Thoracic aorta (tissue), 2 donors: Measurements from ENCODE around the gene SYT9. TPM values are rescaled to one million over a fixed set of nuclear protein-coding genes. Genes with fewer than 3 reads are reported as not detected.
A peak's percentile ranks its signal among the peaks of the same experiment; 100 is the strongest.

Experiments used
- ATAC-seq: fragments of 150-250 bp; one replicate; pipeline ENCODE4 v1.8.0; 2017; ENCODE audit warnings: low read depth; ENCODE audit not compliant: insufficient number of reproducible peaks, low FRiP score
- DNase-seq: peaks from one replicate; pipeline ENCODE4 v3.0.0-alpha.2; 2020; ENCODE audit warnings: low spot score
- H3K27ac ChIP-seq, 2 donors: fragments of 200-600 bp; sonication (generic); 1 replicate in 1 of 2; 2 replicates in 1 of 2; pipeline ENCODE4 v1.5.1; 2016; ENCODE audit warnings: mild to moderate bottlenecking in 2 of 2, moderate library complexity in 2 of 2
- H3K27me3 ChIP-seq: fragments of 200-600 bp; sonication (generic); replicated peaks from 2 replicates; pipeline ENCODE4 v1.6.0; 2016; ENCODE audit warnings: mild to moderate bottlenecking; ENCODE audit not compliant: insufficient read depth
- H3K36me3 ChIP-seq: fragments of 200-600 bp; sonication (generic); one replicate; pipeline ENCODE4 v1.5.1; 2016
- H3K4me1 ChIP-seq, 2 donors: fragments of 200-600 bp; sonication (generic); 1 replicate in 1 of 2; 2 replicates in 1 of 2; pipeline versions ENCODE4 v1.5.1 to v1.6.0; 2016; ENCODE audit warnings: low read depth in 2 of 2, mild to moderate bottlenecking in 1 of 2; ENCODE audit not compliant: control insufficient read depth in 1 of 2
- H3K4me3 ChIP-seq: fragments of 200-600 bp; sonication (generic); 2 replicates; pipeline ENCODE4 v1.5.1; 2016; ENCODE audit warnings: mild to moderate bottlenecking
- H3K9me3 ChIP-seq: fragments of 200-600 bp; sonication (generic); 2 replicates; pipeline ENCODE4 v1.5.1; 2016
- total RNA-seq, 2 donors: library from RNA; depleted of rRNA; stranded (reverse); fragments of >200 nt; gene quantifications; one replicate each; pipeline versions ENCODE4 v1.1.0 to v1.2.3, GENCODE V29; 2016
- TF ChIP-seq, protein P1 (sequence below): fragments of 200-600 bp; sonication (generic); IDR thresholded peaks from one replicate; pipeline ENCODE4 v1.5.1; 2019; ENCODE audit warnings: antibody characterized with exemption

Gene SYT9
- total RNA-seq, 2 donors from 2014 or later, result not detected

DNA sequence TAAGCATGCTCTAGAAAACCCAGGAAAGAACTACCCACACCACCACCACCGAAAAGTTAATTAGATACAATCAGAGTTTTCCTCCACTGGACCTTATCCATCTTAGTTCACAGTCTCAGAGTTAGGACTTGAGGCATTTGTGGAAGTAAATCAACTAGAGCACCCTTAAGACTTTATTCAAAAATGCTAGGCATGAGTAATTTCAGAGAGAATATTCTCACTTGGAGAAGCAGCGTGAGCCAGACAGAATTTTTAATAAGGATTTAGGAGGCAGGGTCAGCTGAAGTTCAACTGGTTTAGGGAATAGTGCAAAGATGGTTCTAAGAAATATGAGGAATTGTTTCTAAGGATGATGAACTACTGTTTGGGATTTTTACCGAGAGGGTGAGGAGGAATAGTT, 232.4 kb downstream of the SYT9 start:
- TF ChIP-seq, protein P1, sequence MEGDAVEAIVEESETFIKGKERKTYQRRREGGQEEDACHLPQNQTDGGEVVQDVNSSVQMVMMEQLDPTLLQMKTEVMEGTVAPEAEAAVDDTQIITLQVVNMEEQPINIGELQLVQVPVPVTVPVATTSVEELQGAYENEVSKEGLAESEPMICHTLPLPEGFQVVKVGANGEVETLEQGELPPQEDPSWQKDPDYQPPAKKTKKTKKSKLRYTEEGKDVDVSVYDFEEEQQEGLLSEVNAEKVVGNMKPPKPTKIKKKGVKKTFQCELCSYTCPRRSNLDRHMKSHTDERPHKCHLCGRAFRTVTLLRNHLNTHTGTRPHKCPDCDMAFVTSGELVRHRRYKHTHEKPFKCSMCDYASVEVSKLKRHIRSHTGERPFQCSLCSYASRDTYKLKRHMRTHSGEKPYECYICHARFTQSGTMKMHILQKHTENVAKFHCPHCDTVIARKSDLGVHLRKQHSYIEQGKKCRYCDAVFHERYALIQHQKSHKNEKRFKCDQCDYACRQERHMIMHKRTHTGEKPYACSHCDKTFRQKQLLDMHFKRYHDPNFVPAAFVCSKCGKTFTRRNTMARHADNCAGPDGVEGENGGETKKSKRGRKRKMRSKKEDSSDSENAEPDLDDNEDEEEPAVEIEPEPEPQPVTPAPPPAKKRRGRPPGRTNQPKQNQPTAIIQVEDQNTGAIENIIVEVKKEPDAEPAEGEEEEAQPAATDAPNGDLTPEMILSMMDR, result no peak
- DNase-seq (no peak), ATAC-seq (no peak)
- Histone ChIP-seq H3K36me3 (no peaks in the 10 kb centered on the region), H3K4me3 (no peak overlapping the region), H3K27ac (no peak overlapping the region), H3K27me3 (no peaks in the 10 kb centered on the region), H3K9me3 (no peaks in the 10 kb centered on the region), H3K4me1 (peaks cover 0 to 30% of the 10 kb centered on the region in 2 donors)

DNA sequence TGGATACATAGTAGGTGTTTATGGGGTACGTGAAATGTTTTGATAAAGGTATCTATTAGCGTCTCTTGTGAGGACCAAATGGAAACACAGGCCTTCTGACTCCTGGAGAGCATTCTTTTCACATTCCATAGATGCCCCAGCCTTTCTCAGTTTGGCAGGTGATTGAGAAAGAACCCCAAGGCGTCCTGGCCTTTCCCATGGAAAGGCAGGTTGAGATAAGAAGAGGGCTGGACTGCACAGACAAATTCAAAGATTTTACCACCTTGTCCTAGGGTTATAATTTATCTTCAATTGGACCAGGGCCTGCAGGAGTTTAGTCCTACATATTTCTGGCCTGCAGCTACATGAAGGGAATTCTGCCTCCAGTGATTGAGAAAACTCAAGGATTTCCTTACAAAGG, 232.9 kb downstream of the SYT9 start:
- TF ChIP-seq, protein P1, result no peak
- no peak for DNase-seq
- peaks cover 0 to 30% of the 10 kb centered on the region in 2 donors for H3K4me1 ChIP-seq
- no peak overlapping the region for H3K27ac ChIP-seq
- H3K4me3 ChIP-seq, result no peak overlapping the region
- no peaks in the 10 kb centered on the region for H3K27me3 ChIP-seq
- H3K36me3 ChIP-seq, result no peaks in the 10 kb centered on the region
- ATAC-seq, result no peak
- H3K9me3 ChIP-seq, result no peaks in the 10 kb centered on the region

DNA sequence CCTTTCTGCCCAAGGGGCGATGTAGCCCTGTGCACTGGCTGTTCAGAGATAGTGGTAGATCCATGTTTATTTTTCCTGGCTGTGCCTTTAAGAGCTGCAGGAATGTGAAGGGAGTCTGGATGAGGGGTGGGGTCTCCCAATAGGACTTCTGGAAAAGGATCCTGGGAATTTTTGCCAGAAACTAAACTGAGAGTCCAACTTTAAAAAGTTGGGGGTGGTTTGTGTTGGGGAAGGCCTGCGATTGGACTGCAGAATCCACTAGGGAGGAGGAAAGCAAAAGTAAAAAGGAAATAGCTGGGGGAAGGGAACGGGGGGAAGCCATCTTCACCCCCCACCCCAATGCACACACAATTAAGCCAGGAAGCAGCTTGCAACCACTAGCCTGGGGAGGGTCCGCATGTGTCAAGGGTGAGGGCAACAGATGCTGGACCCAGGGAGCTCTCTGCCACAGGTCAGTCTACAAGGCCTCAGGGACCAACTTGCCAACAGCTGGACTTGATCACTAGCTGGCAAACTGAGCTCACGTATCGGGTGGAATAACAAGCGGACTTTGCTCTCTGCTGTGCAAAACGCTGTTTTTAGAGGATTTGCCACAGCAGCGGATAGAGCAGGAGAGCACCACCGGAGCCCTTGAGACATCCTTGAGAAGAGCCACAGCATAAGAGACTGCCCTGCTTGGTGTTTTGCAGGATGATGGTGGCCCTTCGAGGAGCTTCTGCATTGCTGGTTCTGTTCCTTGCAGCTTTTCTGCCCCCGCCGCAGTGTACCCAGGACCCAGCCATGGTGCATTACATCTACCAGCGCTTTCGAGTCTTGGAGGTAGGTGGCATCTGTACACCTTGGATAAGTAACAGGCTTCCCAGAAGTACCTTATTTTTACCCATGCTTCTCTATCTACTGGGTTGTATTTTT, 233.7 kb downstream of the SYT9 start, which contains the start of gene OLFML1:
Gene OLFML1 (plus strand): TSS at position 321 of the 912 bp plus-strand sequence. CDS start 370 bp downstream, at position 691.
- H3K9me3 ChIP-seq, result no peaks in the 10 kb centered on the region
- ATAC-seq (no peak), DNase-seq (no peak)
- H3K27ac ChIP-seq, result peak within 1 kb of the TSS in 1 of 2 donors; percentile 2
- H3K4me1 ChIP-seq, result peaks cover 0 to 30% of the 10 kb centered on the region in 2 donors
- H3K4me3 ChIP-seq, result peak within 1 kb of the TSS; percentile 64
- TF ChIP-seq, protein P1, result no peak
- H3K27me3 ChIP-seq, result no peaks in the 10 kb centered on the region
- H3K36me3 ChIP-seq, result no peaks in the 10 kb centered on the region

DNA sequence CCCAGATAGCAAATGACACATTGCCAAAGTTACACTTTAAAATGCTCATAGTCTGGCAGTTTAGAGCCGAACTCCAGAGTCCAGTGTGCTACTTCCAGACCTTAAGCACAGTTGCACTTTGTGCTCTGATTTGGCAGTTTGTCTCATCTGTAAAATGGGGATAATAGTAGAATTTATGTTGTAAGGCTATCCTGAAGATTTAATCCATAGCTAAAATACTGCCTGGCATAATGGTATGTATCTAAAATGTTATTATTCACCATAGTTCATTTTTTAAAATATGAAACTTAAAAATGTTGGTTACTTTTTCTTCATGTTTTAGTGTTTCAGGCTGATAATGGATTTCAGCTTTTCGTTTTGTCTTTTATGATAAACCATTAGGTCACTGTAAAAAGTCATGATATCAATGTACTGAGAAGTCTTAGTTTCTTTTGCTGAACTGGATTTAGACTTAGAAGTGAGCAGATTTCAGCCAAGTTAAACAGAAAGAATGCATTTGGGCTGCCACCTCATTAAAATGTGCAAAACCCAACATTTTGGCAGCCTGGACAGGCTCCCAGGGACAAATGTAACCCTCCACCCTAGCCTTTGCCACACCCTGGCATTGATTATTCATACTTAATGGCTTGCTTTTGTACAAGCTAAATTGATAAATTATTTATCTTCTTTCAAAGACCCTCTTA, 234.5 kb downstream of the SYT9 start:
- Histone ChIP-seq H3K36me3 (no peaks in the 10 kb centered on the region), H3K27ac (no peak overlapping the region), H3K4me1 (peaks cover 0 to 30% of the 10 kb centered on the region in 2 donors), H3K4me3 (peak overlapping the region; percentile 64), H3K27me3 (no peaks in the 10 kb centered on the region), H3K9me3 (no peaks in the 10 kb centered on the region)
- ATAC-seq (no peak), DNase-seq (no peak)
- TF ChIP-seq, protein P1, result no peak

DNA sequence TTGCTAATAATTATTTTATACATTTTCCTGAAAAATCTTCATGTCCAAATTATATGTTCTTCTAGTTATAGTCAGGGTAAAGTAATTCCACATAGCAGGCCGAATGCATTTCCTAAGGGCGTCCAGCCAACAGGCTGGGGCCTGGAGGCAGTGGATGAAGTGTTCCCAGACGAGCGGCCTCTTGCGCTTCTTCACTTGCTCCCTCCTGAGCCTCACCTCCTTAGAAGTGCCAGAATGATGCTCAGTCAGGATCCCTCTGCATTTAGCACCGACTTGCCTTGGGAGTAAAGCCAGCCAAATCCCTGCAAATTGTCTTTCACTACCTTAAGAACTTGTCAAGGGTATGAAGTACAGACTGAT, 235.1 kb downstream of the SYT9 start:
- no peaks in the 10 kb centered on the region for H3K9me3 ChIP-seq
- ATAC-seq (no peak), DNase-seq (no peak)
- no peaks in the 10 kb centered on the region for H3K36me3 ChIP-seq
- H3K4me1 ChIP-seq, result peaks cover 0 to 30% of the 10 kb centered on the region in 2 donors
- peak overlapping the region; percentile 64 for H3K4me3 ChIP-seq
- H3K27me3 ChIP-seq, result no peaks in the 10 kb centered on the region
- TF ChIP-seq, protein P1, result no peak
- no peak overlapping the region for H3K27ac ChIP-seq
